ENCODE data around the gene MCF2L2.
"Not testable (repeated sequence)": the region's sequence is repeated elsewhere in the genome, so short reads cannot be mapped to it uniquely, and the experiment has no call there.

MCF2L2 gene

GRCh38 chr3:183428447-183429211, at the start of gene MCF2L2:
TSS of gene MCF2L2 (minus strand) at chr3:183428619. CDS start at chr3:183427977, 642 bp downstream.
- peak; percentile 69 to 73 for DNase-seq (ENCODE audit: low read depth in 2 of 2)

- no peak for DNase-seq (ENCODE audit: low read depth in 2 of 2)
These were observed 49.5 kb upstream of the MCF2L2 start for GRCh38 chr3:183477801-183478456.

GRCh38 chr3:183475764-183476162, 47.3 kb upstream of the MCF2L2 start:
- DNase-seq (ENCODE audit: low read depth in 2 of 2) = not testable (repeated sequence)

GRCh38 chr3:183475016-183475763, 46.8 kb upstream of the MCF2L2 start:
- DNase-seq (ENCODE audit: low read depth in 2 of 2) = no peak

GRCh38 chr3:183473969-183474368, 45.5 kb upstream of the MCF2L2 start:
- no peak for DNase-seq (ENCODE audit: low read depth in 2 of 2)

- no peak for DNase-seq (ENCODE audit: low read depth in 2 of 2)
These were observed 43.7 kb upstream of the MCF2L2 start for GRCh38 chr3:183472155-183472554.

GRCh38 chr3:183468424-183468823, 40.0 kb upstream of the MCF2L2 start:
- no peak for DNase-seq (ENCODE audit: low read depth in 2 of 2)

- no peak for DNase-seq (ENCODE audit: low read depth in 2 of 2)
These were observed 38.2 kb upstream of the MCF2L2 start for GRCh38 chr3:183466575-183466974.

GRCh38 chr3:183465710-183466109, 37.3 kb upstream of the MCF2L2 start:
- not testable (repeated sequence) for DNase-seq (ENCODE audit: low read depth in 2 of 2)

GRCh38 chr3:183464480-183464879, 36.1 kb upstream of the MCF2L2 start:
- DNase-seq (ENCODE audit: low read depth in 2 of 2) = no peak

GRCh38 chr3:183460081-183461055, 31.9 kb upstream of the MCF2L2 start:
- no peak for DNase-seq (ENCODE audit: low read depth in 2 of 2)

GRCh38 chr3:183455089-183455488, 26.7 kb upstream of the MCF2L2 start:
- DNase-seq (ENCODE audit: low read depth in 2 of 2) = no peak

GRCh38 chr3:183454064-183454463, 25.6 kb upstream of the MCF2L2 start:
- DNase-seq (ENCODE audit: low read depth in 2 of 2) = no peak

GRCh38 chr3:183449791-183450190, 21.4 kb upstream of the MCF2L2 start:
- no peak for DNase-seq (ENCODE audit: low read depth in 2 of 2)

GRCh38 chr3:183449391-183449790, 21.0 kb upstream of the MCF2L2 start:
- no peak for DNase-seq (ENCODE audit: low read depth in 2 of 2)

- DNase-seq (ENCODE audit: low read depth in 2 of 2) = no peak
These were observed 20.1 kb upstream of the MCF2L2 start for GRCh38 chr3:183448369-183449128.

- peak; percentile 68 to 79 for DNase-seq (ENCODE audit: low read depth in 2 of 2)
These were observed 19.0 kb upstream of the MCF2L2 start for GRCh38 chr3:183447206-183448001.

- DNase-seq (ENCODE audit: low read depth in 2 of 2) = no peak
These were observed 18.4 kb upstream of the MCF2L2 start for GRCh38 chr3:183446838-183447205.

- DNase-seq (ENCODE audit: low read depth in 2 of 2) = no peak
These were observed 16.3 kb upstream of the MCF2L2 start for GRCh38 chr3:183444748-183445147.

Measured in stimulated activated CD4-positive, alpha-beta T cell treated with anti-CD3 and anti-CD28 coated beads, Interleukin-4, amount 100 ng/mL, for 48 hours (primary cell).